Bronchial epithelial cell (primary cell): ENCODE data around the gene SETD7. TPM values are rescaled to one million over a fixed set of nuclear protein-coding genes. Genes with fewer than 3 reads are reported as not detected.

Experiments used
- DNase-seq: peaks from one replicate; pipeline ENCODE4 v3.0.0-alpha.2; 2010; ENCODE audit warnings: low read depth
- FAIRE-seq: peaks from 2 replicates; lab custom pipeline; 2011; peaks lifted over from hg19 to GRCh38; lab: Jason Lieb, UNC
- H3K27me3 ChIP-seq: 2 replicates; pipeline ENCODE4 v1.5.1; 2011; ENCODE audit warnings: low read length; ENCODE audit not compliant: control insufficient read depth, insufficient read depth
- H3K36me3 ChIP-seq: 2 replicates; pipeline ENCODE4 v1.5.1; 2011; ENCODE audit warnings: low read length; ENCODE audit not compliant: control insufficient read depth, insufficient read depth
- H3K4me3 ChIP-seq: 2 replicates; pipeline ENCODE4 v1.5.1; 2011; ENCODE audit warnings: mild to moderate bottlenecking, low read depth, low read length, control low read depth
- total RNA-seq: library from RNA; depleted of rRNA; stranded (reverse); fragments of >200 nt; gene quantifications from 2 replicates; pipeline ENCODE4 v1.2.1, GENCODE V29; 2014
- TF ChIP-seq, protein P1 (sequence below): IDR thresholded peaks from 2 replicates; pipeline ENCODE4 v1.5.1; 2011; ENCODE audit warnings: mild to moderate bottlenecking, moderate library complexity, low read length, control low read depth, inconsistent platforms; ENCODE audit not compliant: insufficient read depth, severe bottlenecking

Gene SETD7
- total RNA-seq, 1 donor from 2014 or later = 45.0 TPM

DNA sequence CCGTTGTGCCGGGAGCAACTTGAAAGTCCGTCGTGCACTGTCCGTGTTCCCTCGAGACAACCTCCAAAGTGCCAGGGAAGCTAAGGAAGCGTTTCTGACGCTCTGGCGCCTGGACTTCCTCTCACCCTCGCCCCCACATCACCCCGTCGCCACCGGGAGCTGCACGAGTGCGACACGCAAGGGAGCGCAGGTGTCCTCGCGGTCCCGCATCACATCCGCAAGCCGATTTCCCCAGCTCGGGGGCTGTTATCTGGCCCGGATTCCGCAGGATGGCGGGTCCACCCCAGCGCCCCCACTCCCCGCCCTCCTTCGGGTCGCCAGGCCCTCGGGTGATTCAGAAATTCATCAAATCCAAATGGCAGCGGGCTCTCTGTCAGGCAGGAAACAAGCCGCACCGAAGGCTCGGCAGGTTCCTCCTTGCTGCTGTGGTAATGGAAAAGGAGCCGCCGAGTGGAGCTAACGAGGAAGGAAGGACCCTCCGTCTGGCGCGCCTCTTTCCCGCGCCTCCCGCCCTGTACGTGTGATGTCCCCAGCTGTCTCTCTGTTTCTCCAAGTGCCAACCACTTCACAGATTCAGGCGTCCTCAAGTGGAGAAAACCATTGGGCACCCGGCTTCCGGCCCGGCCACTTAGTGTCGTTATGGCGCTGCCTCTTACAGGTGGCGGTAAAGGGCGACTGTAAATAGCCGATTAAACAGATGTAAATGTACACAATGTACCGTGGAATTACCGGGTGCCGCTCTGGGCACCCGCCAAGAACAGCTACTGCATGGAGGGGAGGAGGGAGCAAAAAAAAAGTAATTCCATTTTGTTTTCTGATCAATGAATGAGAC is 921 bp upstream of the SETD7 start:
- peak overlapping the region; percentile 83 for H3K4me3 ChIP-seq
- peak; percentile 31 for DNase-seq
- no peaks in the 10 kb centered on the region for H3K27me3 ChIP-seq
- no peaks in the 10 kb centered on the region for H3K36me3 ChIP-seq
- no peak for FAIRE-seq
- TF ChIP-seq, protein P1, sequence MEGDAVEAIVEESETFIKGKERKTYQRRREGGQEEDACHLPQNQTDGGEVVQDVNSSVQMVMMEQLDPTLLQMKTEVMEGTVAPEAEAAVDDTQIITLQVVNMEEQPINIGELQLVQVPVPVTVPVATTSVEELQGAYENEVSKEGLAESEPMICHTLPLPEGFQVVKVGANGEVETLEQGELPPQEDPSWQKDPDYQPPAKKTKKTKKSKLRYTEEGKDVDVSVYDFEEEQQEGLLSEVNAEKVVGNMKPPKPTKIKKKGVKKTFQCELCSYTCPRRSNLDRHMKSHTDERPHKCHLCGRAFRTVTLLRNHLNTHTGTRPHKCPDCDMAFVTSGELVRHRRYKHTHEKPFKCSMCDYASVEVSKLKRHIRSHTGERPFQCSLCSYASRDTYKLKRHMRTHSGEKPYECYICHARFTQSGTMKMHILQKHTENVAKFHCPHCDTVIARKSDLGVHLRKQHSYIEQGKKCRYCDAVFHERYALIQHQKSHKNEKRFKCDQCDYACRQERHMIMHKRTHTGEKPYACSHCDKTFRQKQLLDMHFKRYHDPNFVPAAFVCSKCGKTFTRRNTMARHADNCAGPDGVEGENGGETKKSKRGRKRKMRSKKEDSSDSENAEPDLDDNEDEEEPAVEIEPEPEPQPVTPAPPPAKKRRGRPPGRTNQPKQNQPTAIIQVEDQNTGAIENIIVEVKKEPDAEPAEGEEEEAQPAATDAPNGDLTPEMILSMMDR = peak; percentile 3

DNA sequence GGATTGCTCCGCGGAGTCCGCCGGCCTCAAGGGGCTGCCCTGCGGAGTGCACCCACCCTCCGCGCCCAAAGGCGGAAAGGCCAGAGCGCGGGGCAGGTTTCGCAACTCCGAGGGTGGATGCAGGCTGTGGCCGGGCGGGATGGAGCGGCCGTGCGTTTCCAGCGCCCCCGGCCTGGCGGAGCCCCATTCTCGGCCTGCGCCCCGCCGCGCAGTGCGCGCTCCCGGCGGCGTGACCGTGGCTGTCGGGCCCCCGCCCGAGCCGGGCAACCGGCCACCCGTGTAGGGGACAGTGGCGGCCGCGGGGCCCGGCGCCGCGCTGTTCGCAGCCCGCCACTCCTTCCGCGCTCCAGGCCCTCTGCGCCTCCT is 331 bp downstream of the SETD7 start:
- no peaks in the 10 kb centered on the region for H3K36me3 ChIP-seq
- no peak for DNase-seq
- TF ChIP-seq, protein P1 = no peak
- peak overlapping the region; percentile 83 for H3K4me3 ChIP-seq
- H3K27me3 ChIP-seq = no peaks in the 10 kb centered on the region
- FAIRE-seq = no peak

DNA sequence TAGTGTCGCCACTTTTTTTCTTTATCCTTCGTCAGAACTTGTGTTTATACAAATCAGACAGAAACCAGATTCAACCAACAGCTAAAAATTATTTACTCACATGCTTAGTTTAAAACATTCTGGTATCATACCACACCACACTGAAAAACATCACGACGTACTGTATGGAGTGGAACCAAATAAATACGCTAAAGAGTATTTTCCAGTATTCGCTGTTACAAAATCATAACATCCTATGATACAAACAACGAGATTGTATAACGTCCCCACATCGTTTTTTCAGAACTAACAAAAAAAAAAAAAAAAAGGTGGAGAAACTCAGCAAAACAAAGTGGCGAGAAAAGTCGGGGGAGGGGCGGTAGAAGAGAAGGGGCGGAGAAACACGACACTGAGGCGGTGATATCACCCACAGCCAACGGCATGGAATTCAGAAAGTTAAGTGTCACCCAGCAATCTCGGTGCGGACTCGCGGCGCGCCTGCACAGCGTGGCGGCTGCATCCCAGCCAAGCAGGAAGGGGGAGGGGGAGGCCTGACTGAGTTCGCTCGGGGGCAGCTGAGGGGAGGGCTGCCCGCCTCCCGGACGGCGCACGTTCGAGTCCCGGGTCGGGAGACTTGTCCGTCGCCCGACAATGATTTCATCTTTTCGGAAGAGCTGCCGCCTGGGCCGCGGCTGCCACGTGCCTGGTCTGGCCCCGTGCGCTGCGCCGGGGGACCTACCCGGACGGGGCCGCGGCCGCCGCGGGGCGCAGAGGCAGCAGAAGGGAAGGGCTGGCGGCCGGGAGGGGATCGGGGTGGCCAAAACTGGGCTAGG is 920 bp downstream of the SETD7 start:
- no peak for FAIRE-seq
- peak; percentile 73 for DNase-seq
- Histone ChIP-seq H3K27me3 (no peaks in the 10 kb centered on the region), H3K4me3 (peak overlapping the region; percentile 83), H3K36me3 (no peaks in the 10 kb centered on the region)
- TF ChIP-seq, protein P1 = no peak

DNA sequence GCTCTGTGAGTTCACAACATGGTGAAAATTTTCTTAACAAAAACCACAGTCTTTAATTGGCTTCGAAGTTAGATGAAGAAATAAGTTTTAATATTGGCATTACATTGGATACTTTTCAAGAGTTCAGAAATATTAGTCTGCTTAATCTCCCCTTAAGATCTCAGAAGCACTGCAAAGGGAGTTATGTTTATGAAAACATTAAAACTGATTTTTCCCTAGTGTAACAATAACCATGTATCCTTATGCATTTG is 1.5 kb downstream of the SETD7 start:
- Histone ChIP-seq H3K36me3 (no peaks in the 10 kb centered on the region), H3K27me3 (no peaks in the 10 kb centered on the region), H3K4me3 (peak overlapping the region; percentile 83)
- FAIRE-seq = no peak
- no peak for DNase-seq
- TF ChIP-seq, protein P1 = no peak

DNA sequence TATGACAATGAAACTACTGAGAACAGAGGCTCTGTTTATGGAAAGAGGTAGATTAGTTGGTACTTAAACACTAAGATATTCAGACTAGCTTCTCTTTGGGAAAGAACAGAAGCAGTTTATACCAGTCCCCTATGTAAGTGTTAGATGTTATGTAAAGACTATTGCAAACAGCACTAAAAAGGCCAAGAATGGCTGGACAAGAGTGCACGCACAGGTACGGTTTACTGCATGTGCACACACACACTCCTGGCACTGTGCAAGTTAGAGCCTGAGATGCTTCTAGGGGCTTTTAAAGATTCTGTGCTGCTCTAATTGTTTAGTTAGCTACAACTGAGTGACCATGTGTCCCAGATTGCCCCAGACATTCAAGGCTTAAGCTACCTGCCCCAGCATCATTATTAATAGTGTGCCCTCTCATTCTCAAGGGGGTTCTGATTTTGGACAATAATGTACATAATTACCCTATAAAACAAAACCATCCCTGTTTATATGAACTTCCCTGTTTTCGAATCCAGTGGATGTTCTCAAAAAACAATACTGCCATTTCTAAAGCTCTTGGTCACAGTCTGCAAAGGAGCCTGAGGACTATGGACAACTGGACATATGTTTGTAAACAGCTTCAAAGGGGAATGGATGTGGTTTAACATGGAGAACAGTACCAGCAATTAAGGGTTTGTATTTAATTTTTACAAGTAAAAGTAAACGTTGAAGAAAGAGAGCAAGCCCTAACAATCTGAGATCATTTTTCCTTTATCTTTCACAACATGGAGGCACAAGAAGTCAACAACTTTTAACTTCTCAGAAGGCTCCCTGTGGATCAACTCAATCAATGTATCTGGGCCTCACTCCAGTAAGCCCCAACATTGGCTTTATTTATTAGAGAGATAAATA is 2.0 kb downstream of the SETD7 start:
- Histone ChIP-seq H3K36me3 (no peaks in the 10 kb centered on the region), H3K27me3 (no peaks in the 10 kb centered on the region), H3K4me3 (no peak overlapping the region)
- TF ChIP-seq, protein P1 = no peak
- DNase-seq = no peak
- FAIRE-seq = no peak
